Prostate gland (tissue), 2 donors: ENCODE measurements around the gene DCP1B.

Source experiments
- POLR2AphosphoS5 ChIP-seq: sonication (generic); formaldehyde crosslinking; IDR thresholded peaks from one replicate; pipeline ENCODE4 v1.6.1; 2017; ENCODE audit warnings: antibody characterized with exemption
- TF ChIP-seq, protein P1 (sequence below), 4 experiments: fragments of 200-600 bp in 2 of 4; fragments of 450-650 bp in 2 of 4; sonication (generic) in 2 of 4; IDR thresholded peaks; 1 replicate in 3 of 4; 2 replicates in 1 of 4; pipeline ENCODE4 v1.5.1; 2016 to 2019; ENCODE audit warnings: antibody characterized with exemption in 4 of 4, mild to moderate bottlenecking in 2 of 4, moderate library complexity in 2 of 4

DNA sequence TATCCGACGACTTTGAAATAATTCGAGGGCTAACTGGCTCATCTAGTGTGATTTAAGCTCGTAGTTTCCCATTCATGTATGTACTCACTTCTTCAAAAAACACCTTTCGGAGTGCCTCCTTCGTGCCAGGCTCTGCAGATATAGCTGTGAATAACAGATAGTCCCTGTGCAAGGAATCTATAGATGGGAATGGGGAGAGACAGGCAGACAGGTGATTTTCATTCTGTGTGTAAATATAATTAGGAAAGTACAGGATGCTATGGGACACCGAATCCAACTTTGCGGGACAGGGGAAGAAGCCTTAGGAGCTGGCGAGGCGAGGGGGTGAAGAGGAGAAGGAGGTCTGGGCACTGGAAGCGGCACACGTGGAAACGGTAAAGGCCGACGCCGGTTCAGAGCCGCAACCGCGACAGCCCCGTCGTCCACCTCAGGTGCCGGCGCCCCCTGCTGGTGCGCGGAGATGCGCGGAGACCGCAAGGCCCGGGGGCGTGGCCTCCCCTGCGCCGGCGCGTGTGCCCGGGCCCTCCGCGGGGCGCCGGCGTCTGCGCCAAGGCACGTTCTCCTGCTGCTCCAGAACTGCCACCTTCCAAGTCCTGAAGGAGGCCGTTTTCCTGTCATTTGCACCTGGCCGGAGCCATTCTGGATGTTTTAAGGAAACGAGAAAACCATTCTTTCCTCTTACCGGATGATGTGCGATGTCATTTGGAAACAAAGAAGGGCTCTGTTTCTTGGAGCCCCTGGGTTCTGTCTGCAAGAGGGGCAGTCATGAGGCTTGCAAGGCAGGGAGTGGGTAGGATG, 30.6 kb upstream of the DCP1B start:
- TF ChIP-seq, protein P1, sequence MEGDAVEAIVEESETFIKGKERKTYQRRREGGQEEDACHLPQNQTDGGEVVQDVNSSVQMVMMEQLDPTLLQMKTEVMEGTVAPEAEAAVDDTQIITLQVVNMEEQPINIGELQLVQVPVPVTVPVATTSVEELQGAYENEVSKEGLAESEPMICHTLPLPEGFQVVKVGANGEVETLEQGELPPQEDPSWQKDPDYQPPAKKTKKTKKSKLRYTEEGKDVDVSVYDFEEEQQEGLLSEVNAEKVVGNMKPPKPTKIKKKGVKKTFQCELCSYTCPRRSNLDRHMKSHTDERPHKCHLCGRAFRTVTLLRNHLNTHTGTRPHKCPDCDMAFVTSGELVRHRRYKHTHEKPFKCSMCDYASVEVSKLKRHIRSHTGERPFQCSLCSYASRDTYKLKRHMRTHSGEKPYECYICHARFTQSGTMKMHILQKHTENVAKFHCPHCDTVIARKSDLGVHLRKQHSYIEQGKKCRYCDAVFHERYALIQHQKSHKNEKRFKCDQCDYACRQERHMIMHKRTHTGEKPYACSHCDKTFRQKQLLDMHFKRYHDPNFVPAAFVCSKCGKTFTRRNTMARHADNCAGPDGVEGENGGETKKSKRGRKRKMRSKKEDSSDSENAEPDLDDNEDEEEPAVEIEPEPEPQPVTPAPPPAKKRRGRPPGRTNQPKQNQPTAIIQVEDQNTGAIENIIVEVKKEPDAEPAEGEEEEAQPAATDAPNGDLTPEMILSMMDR (IDR thresholded peaks at IDR 0.05): peak; percentile 86 to 95 (median 92)
- peak; percentile 47 for TF ChIP-seq POLR2AphosphoS5
